HepG2 (cell line): Measurements from ENCODE around the gene MTHFD1L. TPM values are rescaled to one million over a fixed set of nuclear protein-coding genes. Genes with fewer than 3 reads are reported as not detected.
A peak's percentile ranks its signal among the peaks of the same experiment; 100 is the strongest.

Experiments
- DPF2 ChIP-seq: sonication (generic); formaldehyde crosslinking; IDR thresholded peaks from 2 replicates; pipeline ENCODE4 v1.4.0; 2020; ENCODE audit warnings: mild to moderate bottlenecking, low read depth, missing genetic modification reagents, borderline replicate concordance
- ELF4 ChIP-seq: sonication (generic); formaldehyde crosslinking; IDR thresholded peaks from 2 replicates; pipeline ENCODE4 v1.5.0; 2020; ENCODE audit warnings: missing genetic modification reagents, mild to moderate bottlenecking, moderate library complexity, borderline replicate concordance
- FOXJ3 ChIP-seq: sonication (generic); formaldehyde crosslinking; IDR thresholded peaks from 2 replicates; pipeline ENCODE4 v1.4.0; 2020; ENCODE audit warnings: missing genetic modification reagents, mild to moderate bottlenecking, borderline replicate concordance
- FOXO1 ChIP-seq: sonication (generic); formaldehyde crosslinking; IDR thresholded peaks from 2 replicates; pipeline ENCODE4 v1.4.0; 2020; ENCODE audit warnings: missing genetic modification reagents
- FOXP4 ChIP-seq: sonication (generic); formaldehyde crosslinking; IDR thresholded peaks from 2 replicates; pipeline ENCODE4 v1.4.0; 2020; ENCODE audit warnings: missing genetic modification reagents
- GABPB1 ChIP-seq: IDR thresholded peaks from 2 replicates; pipeline ENCODE4 v1.6.1; 2016; ENCODE audit warnings: mild to moderate bottlenecking, missing genetic modification reagents, moderate library complexity, missing compliant biosample characterization
- GATAD2A ChIP-seq: IDR thresholded peaks from 2 replicates; pipeline ENCODE4 v1.6.1; 2016
- HDAC1 ChIP-seq: sonication (generic); formaldehyde crosslinking; IDR thresholded peaks from 2 replicates; pipeline ENCODE4 v1.5.1; 2020; ENCODE audit warnings: mild to moderate bottlenecking, missing genetic modification reagents
- KLF16 ChIP-seq, 2 experiments: sonication (generic) in 1 of 2; formaldehyde crosslinking in 1 of 2; IDR thresholded peaks; 2 replicates each; pipeline versions ENCODE4 v1.6.1 to v1.8.0; 2016 to 2023; ENCODE audit warnings: missing genetic modification reagents in 2 of 2, missing compliant biosample characterization in 1 of 2
- NCOA2 ChIP-seq: sonication (generic); formaldehyde crosslinking; IDR thresholded peaks from 2 replicates; pipeline ENCODE4 v1.8.0; 2022; ENCODE audit warnings: inconsistent platforms
- NCOR1 ChIP-seq: fragments of 200-600 bp; sonication (generic); IDR thresholded peaks from 2 replicates; pipeline ENCODE4 v1.7.0; 2017; ENCODE audit warnings: antibody characterized with exemption, low read length, borderline replicate concordance
- POGZ ChIP-seq: sonication (generic); formaldehyde crosslinking; IDR thresholded peaks from 2 replicates; pipeline ENCODE4 v1.4.0; 2020; ENCODE audit warnings: mild to moderate bottlenecking, missing genetic modification reagents
- PPARG ChIP-seq: conservative IDR thresholded peaks from 2 replicates; pipeline ENCODE4 v1.6.1; 2016; ENCODE audit warnings: missing biosample characterization, missing genetic modification reagents
- RAD51 ChIP-seq: fragments of 450-650 bp; IDR thresholded peaks from 2 replicates; pipeline ENCODE4 v1.6.1; 2016; ENCODE audit warnings: borderline replicate concordance
- SKIL ChIP-seq: sonication (generic); formaldehyde crosslinking; IDR thresholded peaks from 2 replicates; pipeline ENCODE4 v1.8.0; 2022; ENCODE audit warnings: missing genetic modification reagents, mild to moderate bottlenecking, moderate library complexity, borderline replicate concordance
- SP140L ChIP-seq: sonication (generic); formaldehyde crosslinking; IDR thresholded peaks from 2 replicates; pipeline ENCODE4 v1.4.0; 2020; ENCODE audit warnings: missing genetic modification reagents, borderline replicate concordance
- SSRP1 ChIP-seq: IDR thresholded peaks from 2 replicates; pipeline ENCODE4 v1.6.1; 2016; ENCODE audit warnings: control low read depth
- TBL1XR1 ChIP-seq: fragments of 150-350 bp; IDR thresholded peaks from 2 replicates; pipeline ENCODE4 v1.6.1; 2014; ENCODE audit warnings: borderline replicate concordance, low read length; ENCODE audit not compliant: partially characterized antibody
- TBX3 ChIP-seq: fragments of 450-650 bp; IDR thresholded peaks from 2 replicates; pipeline ENCODE4 v1.6.1; 2017; ENCODE audit warnings: antibody characterized with exemption, mild to moderate bottlenecking, inconsistent platforms, borderline replicate concordance
- THRA ChIP-seq: sonication (generic); formaldehyde crosslinking; IDR thresholded peaks from 2 replicates; pipeline ENCODE4 v1.4.0; 2020; ENCODE audit warnings: missing genetic modification reagents, borderline replicate concordance
- ZMYM2 ChIP-seq: sonication (generic); formaldehyde crosslinking; IDR thresholded peaks from 2 replicates; pipeline ENCODE4 v1.8.0; 2022; ENCODE audit warnings: mild to moderate bottlenecking, missing genetic modification reagents
- ZNF121 ChIP-seq: sonication (generic); formaldehyde crosslinking; IDR thresholded peaks from 2 replicates; pipeline ENCODE4 v1.5.0; 2020; ENCODE audit warnings: mild to moderate bottlenecking, missing genetic modification reagents
- ZNF232 ChIP-seq: sonication (generic); formaldehyde crosslinking; IDR thresholded peaks from 2 replicates; pipeline ENCODE4 v1.4.0; 2020; ENCODE audit warnings: missing genetic modification reagents, borderline replicate concordance
- ZNF644 ChIP-seq: IDR thresholded peaks from 2 replicates; pipeline ENCODE4 v1.6.1; 2016; ENCODE audit warnings: low read depth
- ZNF766 ChIP-seq: sonication (generic); formaldehyde crosslinking; IDR thresholded peaks from 2 replicates; pipeline ENCODE4 v1.5.0; 2020; ENCODE audit warnings: missing genetic modification reagents, borderline replicate concordance
- polyA plus RNA-seq, 8 experiments: library from polyadenylated mRNA; depleted of rRNA in 3 of 8; stranded (reverse) in 7 of 8; unstranded in 1 of 8; fragments of >200 nt; fragmentation: Illumina TruSeq in 4 of 8; extraction: Trizol in 4 of 8; gene quantifications; 2 replicates each; pipeline versions ENCODE4 v1.2.1 to v1.2.3, GENCODE V29; 2011 to 2016; ENCODE audit warnings: low read depth in 4 of 8, missing spikeins in 1 of 8, mixed read lengths in 1 of 8; ENCODE audit not compliant: insufficient read depth in 1 of 8
- total RNA-seq, 5 experiments: library from RNA; depleted of rRNA; stranded (reverse); fragments of >200 nt; fragmentation: Illumina TruSeq; extraction: Trizol; gene quantifications; 2 replicates each; pipeline ENCODE4 v1.2.3, GENCODE V29; 2016; ENCODE audit warnings: low read depth in 1 of 5

MTHFD1L gene
- total and polyA plus RNA-seq, 2 of the 13 experiments (the other 11 are each of a cell fraction or from before 2014, with no cell fraction given), result 24.0 to 39.6 TPM

GRCh38 chr6:151036211-151036721, 170.8 kb downstream of the MTHFD1L start (continued):
- peak; percentile 40; the same call in 1 of the 2 replicates for TF ChIP-seq ZNF644 (CRISPR knock-in tag)
- peak; percentile 85 for TF ChIP-seq NCOA2 (CRISPR knock-in tag)
- TF ChIP-seq DPF2 (CRISPR knock-in tag), result peak; percentile 22; the same call in 1 of the 2 replicates
- TF ChIP-seq SP140L, result 0 out of 2 replicates have a peak, but pooled peaks have one; percentile 36
- peak; percentile 39 for TF ChIP-seq TBL1XR1
- peak; percentile 78; the same call in 1 of the 2 replicates for TF ChIP-seq SSRP1 (CRISPR knock-in tag)
- peak; percentile 57; the same call in 1 of the 2 replicates for TF ChIP-seq FOXO1 (CRISPR knock-in tag)
- peak; percentile 81; the same call in 1 of the 2 replicates for TF ChIP-seq FOXJ3 (CRISPR knock-in tag)
- TF ChIP-seq ZNF232 (CRISPR knock-in tag), result 0 out of 2 replicates have a peak, but pooled peaks have one; percentile 52
- peak; percentile 66; the same call in 1 of the 2 replicates for TF ChIP-seq POGZ (CRISPR knock-in tag)
- peak; percentile 95 for TF ChIP-seq GATAD2A (CRISPR knock-in tag)
- TF ChIP-seq ELF4 (CRISPR knock-in tag), result 0 out of 2 replicates have a peak, but pooled peaks have one; percentile 43
- peak; percentile 78 for TF ChIP-seq PPARG (CRISPR knock-in tag)
- peak; percentile 52; the same call in 1 of the 2 replicates for TF ChIP-seq HDAC1 (CRISPR knock-in tag)
- 0 out of 2 replicates have a peak, but pooled peaks have one; percentile 43 for TF ChIP-seq ZNF766 (CRISPR knock-in tag)
- peak; percentile 49; the same call in 1 of the 2 replicates for TF ChIP-seq TBX3
- TF ChIP-seq ZMYM2, result peak; percentile 72; the same call in 1 of the 2 replicates
- TF ChIP-seq KLF16 (CRISPR knock-in tag; IDR thresholded peaks at IDR 0.05), result peak in 1 of 2 experiments; percentile 50; a peak in 1 of 4 replicates
- TF ChIP-seq THRA (CRISPR knock-in tag), result peak; percentile 64; the same call in 1 of the 2 replicates
- TF ChIP-seq NCOR1, result peak; percentile 94
- peak; percentile 76 for TF ChIP-seq FOXP4 (CRISPR knock-in tag)
- peak; percentile 29; the same call in 1 of the 2 replicates for TF ChIP-seq RAD51
- TF ChIP-seq GABPB1 (CRISPR knock-in tag), result peak; percentile 66
- peak; percentile 57; the same call in 1 of the 2 replicates for TF ChIP-seq SKIL (CRISPR knock-in tag)
- peak; percentile 25; the same call in 1 of the 2 replicates for TF ChIP-seq ZNF121 (CRISPR knock-in tag)
